Endodermal cell (in vitro differentiated cells): ENCODE data around the gene OBSCN. TPM values are rescaled to one million over a fixed set of nuclear protein-coding genes. Genes with fewer than 3 reads are reported as not detected.

Source experiments
- DNase-seq: peaks from one replicate; pipeline ENCODE4 v3.0.0-alpha.2; 2017
- H3K27ac ChIP-seq: 2 replicates; pipeline ENCODE4 v1.5.1; 2013; ENCODE audit warnings: mild to moderate bottlenecking, low read depth, low read length, moderate library complexity
- H3K27me3 ChIP-seq: 2 replicates; pipeline ENCODE4 v1.6.1; 2013; ENCODE audit warnings: mild to moderate bottlenecking, low read length, moderate library complexity; ENCODE audit not compliant: insufficient read depth, control insufficient read depth, poor library complexity, severe bottlenecking
- H3K36me3 ChIP-seq: 2 replicates; pipeline ENCODE4 v1.7.0; 2013; ENCODE audit warnings: mild to moderate bottlenecking, low read length, moderate library complexity; ENCODE audit not compliant: control insufficient read depth, insufficient read depth
- H3K4me1 ChIP-seq: one replicate; pipeline ENCODE4 v1.7.0; 2013; ENCODE audit warnings: low read length; ENCODE audit not compliant: control insufficient read depth, insufficient read depth
- H3K4me3 ChIP-seq: 2 replicates; pipeline ENCODE4 v1.5.1; 2013; ENCODE audit warnings: mild to moderate bottlenecking, low read length, moderate library complexity
- H3K9ac ChIP-seq: 2 replicates; pipeline ENCODE4 v1.6.1; 2013; ENCODE audit warnings: mild to moderate bottlenecking, low read length, moderate library complexity; ENCODE audit not compliant: poor library complexity, severe bottlenecking; ENCODE audit errors: extremely low read depth
- H3K9me3 ChIP-seq: 2 replicates; pipeline ENCODE4 v1.6.1; 2013; ENCODE audit warnings: mild to moderate bottlenecking, low read length, moderate library complexity; ENCODE audit not compliant: control insufficient read depth
- H3K27ac Mint-ChIP-seq: 2 replicates; pipeline ENCODE4 v1.8.0; 2020; ENCODE audit warnings: mixed read lengths
- H3K27me3 Mint-ChIP-seq: 2 replicates; pipeline ENCODE4 v1.8.0; 2021; ENCODE audit warnings: mild to moderate bottlenecking, mixed read lengths; ENCODE audit not compliant: insufficient read depth
- H3K36me3 Mint-ChIP-seq: 2 replicates; pipeline ENCODE4 v1.8.0; 2020; ENCODE audit warnings: low read depth, mixed read lengths
- H3K4me1 Mint-ChIP-seq: 2 replicates; pipeline ENCODE4 v1.8.0; 2020; ENCODE audit warnings: mixed read lengths
- H3K4me3 Mint-ChIP-seq: 2 replicates; pipeline ENCODE4 v1.8.0; 2020; ENCODE audit warnings: mild to moderate bottlenecking, moderate library complexity, mixed read lengths
- H3K9me3 Mint-ChIP-seq: 2 replicates; pipeline ENCODE4 v1.8.0; 2020; ENCODE audit warnings: mild to moderate bottlenecking, mixed read lengths
- CTCF ChIP-seq: fragments of 200-600 bp; sonication (generic); conservative IDR thresholded peaks from 2 replicates; pipeline ENCODE4 v1.5.0; 2021; ENCODE audit warnings: antibody characterized with exemption, mild to moderate bottlenecking
- WGBS, 2 experiments: methylation state at CpG; one replicate each; pipeline versions ENCODE4 v1.1.5 to v1.1.7; 2013; ENCODE audit warnings: missing lambda C conversion rate in 2 of 2, mixed read lengths in 1 of 2; ENCODE audit not compliant: insufficient coverage in 1 of 2, insufficient read length in 1 of 2; 5-methylcytosine and 5-hydroxymethylcytosine counted together
- total RNA-seq, 2 donors: library from RNA; stranded (reverse); fragmentation: NEBNext Ultra II Directional in 1 of 2; extraction: Animal tissue kit (Norgen Biotek cat#: 25700) in 1 of 2; gene quantifications; 2 replicates in 1 of 2; 3 replicates in 1 of 2; pipeline ENCODE4 v1.2.1, GENCODE V29; 2021

Gene OBSCN
- total RNA-seq, 2 donors from 2014 or later: 53.7 to 68.9 TPM

GRCh38 chr1:228311091-228311490 is 103.2 kb downstream of the OBSCN start:
- Mint-ChIP-seq H3K9me3 (no peaks in the 10 kb centered on the region), H3K27ac (no peak overlapping the region), H3K4me3 (no peak overlapping the region), H3K36me3 (peaks cover 5% of the 10 kb centered on the region), H3K4me1 (no peaks in the 10 kb centered on the region), H3K27me3 (no peaks in the 10 kb centered on the region)
- WGBS, 2 experiments: 100% methylated on average over 3 of the region's 3 CpGs; no CpG with 5 or more reads in 1 of the 2 experiments
- no peak overlapping the region for H3K9ac ChIP-seq
- TF ChIP-seq CTCF: no peak
- H3K36me3 ChIP-seq: no peaks in the 10 kb centered on the region
- DNase-seq: no peak
- H3K9me3 ChIP-seq: peaks cover 18% of the 10 kb centered on the region
- no peak overlapping the region for H3K27ac ChIP-seq
- H3K4me1 ChIP-seq: no peaks in the 10 kb centered on the region
- H3K27me3 ChIP-seq: no peaks in the 10 kb centered on the region
- no peak overlapping the region for H3K4me3 ChIP-seq

GRCh38 chr1:228312136-228312764 is 104.4 kb downstream of the OBSCN start:
- H3K27ac ChIP-seq: no peak overlapping the region
- no peak overlapping the region for H3K9ac ChIP-seq
- Mint-ChIP-seq H3K9me3 (no peaks in the 10 kb centered on the region), H3K27ac (no peak overlapping the region), H3K4me3 (no peak overlapping the region), H3K27me3 (no peaks in the 10 kb centered on the region), H3K36me3 (peaks cover 5% of the 10 kb centered on the region), H3K4me1 (no peaks in the 10 kb centered on the region)
- H3K36me3 ChIP-seq: no peaks in the 10 kb centered on the region
- no peaks in the 10 kb centered on the region for H3K4me1 ChIP-seq
- TF ChIP-seq CTCF: no peak
- peaks cover 18% of the 10 kb centered on the region for H3K9me3 ChIP-seq
- DNase-seq: peak; percentile 32
- 95 to 100% methylated on average over 4 to 6 of the region's 6 CpGs for WGBS, 2 experiments
- H3K4me3 ChIP-seq: no peak overlapping the region
- H3K27me3 ChIP-seq: no peaks in the 10 kb centered on the region

GRCh38 chr1:228313536-228314277 is 105.9 kb downstream of the OBSCN start:
- peaks cover 12% of the 10 kb centered on the region for H3K36me3 Mint-ChIP-seq
- TF ChIP-seq CTCF: no peak
- H3K9me3 ChIP-seq: peaks cover 18% of the 10 kb centered on the region
- no peaks in the 10 kb centered on the region for H3K27me3 ChIP-seq
- no peaks in the 10 kb centered on the region for H3K36me3 ChIP-seq
- no peak overlapping the region for H3K4me3 Mint-ChIP-seq
- 94 to 96% methylated on average over 15 to 25 of the region's 25 CpGs for WGBS, 2 experiments
- no peak overlapping the region for H3K9ac ChIP-seq
- DNase-seq: peak; percentile 36
- no peak overlapping the region for H3K4me3 ChIP-seq
- H3K4me1 Mint-ChIP-seq: no peaks in the 10 kb centered on the region
- H3K27me3 Mint-ChIP-seq: no peaks in the 10 kb centered on the region
- H3K27ac Mint-ChIP-seq: no peak overlapping the region
- H3K9me3 Mint-ChIP-seq: no peaks in the 10 kb centered on the region
- H3K27ac ChIP-seq: no peak overlapping the region
- no peaks in the 10 kb centered on the region for H3K4me1 ChIP-seq
